ENCODE measurements around the gene LRRC45. TPM values are rescaled to one million over a fixed set of nuclear protein-coding genes. Genes with fewer than 3 reads are reported as not detected.

LRRC45 gene
- total and polyA plus RNA-seq, 9 of the 15 experiments (the other 6 are each of a cell fraction or from before 2014, with no cell fraction given): 3.5 to 21.5 (median 11.2) TPM; not detected in 2

GRCh38 chr17:82037092-82037888, 14.2 kb downstream of the LRRC45 start, which contains the start of gene DCXR:
TSS of gene DCXR (minus strand) at chr17:82037697. CDS start at chr17:82037682, 15 bp downstream.
- peaks cover 21% of the 10 kb centered on the region; the same call in 1 of the 2 replicates for H4K20me1 ChIP-seq (replicated peaks; ENCODE audit: control insufficient read depth, insufficient read depth, low read length)
- H3K9me3 ChIP-seq (replicated peaks; ENCODE audit: control insufficient read depth, insufficient read depth, low read depth, low read length): no peaks in the 10 kb centered on the region
- ChIA-PET POLR2A (interaction anchor here (0.5 to 6.4 kb wide), 11 partner anchors 9 to 113 kb away, joined by 3 to 51 read pairs (median 6); partner anchors contain the start of genes CENPX, FASN and LRRC45), CTCF (ENCODE audit: low intra/inter-chr PET ratio) (interaction anchor here (0.6 to 2.0 kb wide), 3 partner anchors 78 to 250 kb away, joined by 3 to 14 read pairs (median 3); no protein-coding TSS in a partner anchor)
- H3K27me3 ChIP-seq (ENCODE audit: control insufficient read depth in 2 of 2, insufficient read depth in 2 of 2, low read length in 2 of 2): no peaks in the 10 kb centered on the region
- H3K36me3 ChIP-seq (ENCODE audit: control insufficient read depth, insufficient read depth, low read length): peaks cover 38% of the 10 kb centered on the region; the same call in 2 of the 3 replicates
- under 1% methylated on average over 49 of the region's 92 CpGs for WGBS (ENCODE audit: insufficient coverage, low coverage, missing lambda C conversion rate)
- intact Hi-C loops (cut with micrococcal nuclease) (loop anchor here (10.0 kb wide), 1 partner anchor 308 kb away; no protein-coding TSS in a partner anchor), in situ Hi-C loops (cut with MboI) (no loop called here)
- FAIRE-seq: peak; percentile 95
- BruUV-seq (replicated peaks): TSS peak; percentile 70
- peak within 1 kb of the TSS; percentile 98 for H3K27ac ChIP-seq (ENCODE audit: extremely low read depth, low read depth, low read length)
- H3K4me1 ChIP-seq (replicated peaks in 1 of 2; ENCODE audit: control insufficient read depth in 2 of 2, insufficient read depth in 2 of 2, low read length in 2 of 2): peaks cover 26 to 69% of the 10 kb centered on the region in 2 experiments
- H3K79me2 ChIP-seq (ENCODE audit: control insufficient read depth, insufficient read depth, low read length): peaks cover 36% of the 10 kb centered on the region
- peak; percentile 95 to 99 (median 97) for DNase-seq (ENCODE audit: extremely low read depth in 1 of 4, low spot score in 3 of 4)
- peak within 1 kb of the TSS; percentile 83 to 97 for H3K9ac ChIP-seq (ENCODE audit: insufficient read depth in 1 of 2, low read depth in 2 of 2, low read length in 2 of 2)
- peaks cover 6% of the 10 kb centered on the region for H3K9me1 ChIP-seq (ENCODE audit: control insufficient read depth, insufficient read depth, low read length)
- peak; percentile 95 for ATAC-seq
- peak within 1 kb of the TSS; percentile 97 for H3K4me3 ChIP-seq
- H2AFZ ChIP-seq (ENCODE audit: low read depth, low read length): peak within 1 kb of the TSS; percentile 89
- H3K4me2 ChIP-seq (ENCODE audit: insufficient read depth, low read length): peak within 1 kb of the TSS; percentile 95
- TF ChIP-seq NUFIP1 (IDR thresholded peaks at IDR 0.05; ENCODE audit: partially characterized antibody): peak; percentile 31
- TF ChIP-seq ERF (CRISPR knock-in tag; IDR thresholded peaks at IDR 0.05): peak; percentile 90; the same call in 1 of the 2 replicates
- TF ChIP-seq FIP1L1 (IDR thresholded peaks at IDR 0.05; ENCODE audit: low read depth, low read length, poor library complexity, severe bottlenecking): peak; percentile 85
- peak; percentile 58 for TF ChIP-seq FOS (IDR thresholded peaks at IDR 0.05; ENCODE audit: extremely low read depth, insufficient read length)
- peak; percentile 97 for TF ChIP-seq MAX (CRISPR knock-in tag; IDR thresholded peaks at IDR 0.05)
- TF ChIP-seq, protein P1, sequence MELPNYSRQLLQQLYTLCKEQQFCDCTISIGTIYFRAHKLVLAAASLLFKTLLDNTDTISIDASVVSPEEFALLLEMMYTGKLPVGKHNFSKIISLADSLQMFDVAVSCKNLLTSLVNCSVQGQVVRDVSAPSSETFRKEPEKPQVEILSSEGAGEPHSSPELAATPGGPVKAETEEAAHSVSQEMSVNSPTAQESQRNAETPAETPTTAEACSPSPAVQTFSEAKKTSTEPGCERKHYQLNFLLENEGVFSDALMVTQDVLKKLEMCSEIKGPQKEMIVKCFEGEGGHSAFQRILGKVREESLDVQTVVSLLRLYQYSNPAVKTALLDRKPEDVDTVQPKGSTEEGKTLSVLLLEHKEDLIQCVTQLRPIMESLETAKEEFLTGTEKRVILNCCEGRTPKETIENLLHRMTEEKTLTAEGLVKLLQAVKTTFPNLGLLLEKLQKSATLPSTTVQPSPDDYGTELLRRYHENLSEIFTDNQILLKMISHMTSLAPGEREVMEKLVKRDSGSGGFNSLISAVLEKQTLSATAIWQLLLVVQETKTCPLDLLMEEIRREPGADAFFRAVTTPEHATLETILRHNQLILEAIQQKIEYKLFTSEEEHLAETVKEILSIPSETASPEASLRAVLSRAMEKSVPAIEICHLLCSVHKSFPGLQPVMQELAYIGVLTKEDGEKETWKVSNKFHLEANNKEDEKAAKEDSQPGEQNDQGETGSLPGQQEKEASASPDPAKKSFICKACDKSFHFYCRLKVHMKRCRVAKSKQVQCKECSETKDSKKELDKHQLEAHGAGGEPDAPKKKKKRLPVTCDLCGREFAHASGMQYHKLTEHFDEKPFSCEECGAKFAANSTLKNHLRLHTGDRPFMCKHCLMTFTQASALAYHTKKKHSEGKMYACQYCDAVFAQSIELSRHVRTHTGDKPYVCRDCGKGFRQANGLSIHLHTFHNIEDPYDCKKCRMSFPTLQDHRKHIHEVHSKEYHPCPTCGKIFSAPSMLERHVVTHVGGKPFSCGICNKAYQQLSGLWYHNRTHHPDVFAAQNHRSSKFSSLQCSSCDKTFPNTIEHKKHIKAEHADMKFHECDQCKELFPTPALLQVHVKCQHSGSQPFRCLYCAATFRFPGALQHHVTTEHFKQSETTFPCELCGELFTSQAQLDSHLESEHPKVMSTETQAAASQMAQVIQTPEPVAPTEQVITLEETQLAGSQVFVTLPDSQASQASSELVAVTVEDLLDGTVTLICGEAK (IDR thresholded peaks at IDR 0.05): peak; percentile 38; the same call in 1 of the 2 replicates
- TF ChIP-seq, protein P1 (CRISPR knock-in tag; IDR thresholded peaks at IDR 0.05): no peak
- 0 out of 2 replicates have a peak, but pooled peaks have one; percentile 6 for TF ChIP-seq TEAD4 (IDR thresholded peaks at IDR 0.05; ENCODE audit: low read length)
- no peak; the same call in 1 of the 2 replicates for TF ChIP-seq TEAD4 (CRISPR knock-in tag; IDR thresholded peaks at IDR 0.05; ENCODE audit: borderline replicate concordance)
